HG03139 (cell line): ENCODE data around the gene PTPRM.

Experiments
- ATAC-seq: cut with Tn5 transposase; IDR thresholded peaks from one replicate; pipeline ENCODE4 v1.9.1; 2021; ENCODE audit not compliant: unreplicated experiment

PTPRM gene

GRCh38 chr18:8140841-8141501, 573.9 kb downstream of the PTPRM start:
- ATAC-seq, result no peak

- ATAC-seq, result no peak
These were observed 575.1 kb downstream of the PTPRM start for GRCh38 chr18:8142131-8142711.

DNA sequence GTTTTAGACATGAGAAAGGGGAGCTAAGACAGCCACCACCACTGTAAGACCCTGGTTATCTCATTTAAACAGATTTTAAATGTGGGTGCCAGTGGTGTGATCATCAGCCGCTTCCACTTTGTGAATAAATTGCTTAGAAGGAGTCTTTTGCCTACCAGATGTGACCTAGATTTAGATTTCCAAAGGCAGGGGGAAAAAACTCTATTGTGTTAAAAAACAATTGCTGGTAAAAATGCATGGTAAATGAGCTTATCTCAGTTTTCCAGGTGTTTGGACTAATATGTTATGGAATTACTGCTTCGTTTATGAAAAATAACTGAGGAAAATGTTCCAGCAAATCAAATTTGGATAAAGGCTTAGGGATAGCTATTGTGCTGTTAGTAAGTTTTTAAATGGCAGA, 575.8 kb downstream of the PTPRM start:
- ATAC-seq, result no peak

DNA sequence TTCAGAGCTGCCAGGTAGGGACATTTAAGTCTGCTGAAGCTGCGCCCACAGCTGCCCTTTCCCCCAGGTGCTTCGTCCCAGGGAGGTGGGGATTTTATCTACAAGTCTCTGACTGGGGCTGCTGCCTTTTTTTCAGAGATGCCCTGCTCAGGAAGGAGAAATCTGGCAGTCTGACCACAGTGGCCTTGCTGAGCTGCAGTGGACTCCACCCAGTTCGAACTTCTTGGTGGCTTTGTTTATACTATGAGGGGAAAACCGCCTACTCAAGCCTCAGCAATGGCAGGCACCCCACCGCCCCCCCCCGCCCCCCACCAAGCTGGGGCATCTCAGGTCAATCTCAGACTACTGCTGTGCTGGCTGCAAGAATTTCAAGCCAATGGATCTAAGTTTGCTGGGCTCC, 584.1 kb downstream of the PTPRM start:
- no peak for ATAC-seq

GRCh38 chr18:8153887-8154583, 586.9 kb downstream of the PTPRM start:
- ATAC-seq, result no peak

DNA sequence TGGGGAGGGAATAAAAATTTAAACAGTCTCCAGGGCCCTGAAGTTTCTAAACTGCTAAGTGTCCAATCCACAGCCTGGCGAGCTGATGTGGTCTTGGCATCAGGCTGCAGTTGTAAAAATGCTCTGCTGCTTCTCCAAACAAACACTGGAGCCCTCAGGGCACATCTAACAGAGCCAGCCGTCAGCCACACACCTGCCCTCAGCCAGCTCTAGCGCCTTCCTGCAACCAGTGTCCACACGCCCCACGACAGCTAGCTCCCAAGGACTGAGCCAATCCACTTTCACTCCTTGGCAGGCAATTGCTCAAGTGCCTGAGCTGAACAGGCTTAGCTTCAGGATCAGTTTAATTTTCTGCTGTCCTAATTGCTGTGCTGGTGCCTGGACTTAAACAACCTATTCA, 595.7 kb downstream of the PTPRM start:
- no peak for ATAC-seq

DNA sequence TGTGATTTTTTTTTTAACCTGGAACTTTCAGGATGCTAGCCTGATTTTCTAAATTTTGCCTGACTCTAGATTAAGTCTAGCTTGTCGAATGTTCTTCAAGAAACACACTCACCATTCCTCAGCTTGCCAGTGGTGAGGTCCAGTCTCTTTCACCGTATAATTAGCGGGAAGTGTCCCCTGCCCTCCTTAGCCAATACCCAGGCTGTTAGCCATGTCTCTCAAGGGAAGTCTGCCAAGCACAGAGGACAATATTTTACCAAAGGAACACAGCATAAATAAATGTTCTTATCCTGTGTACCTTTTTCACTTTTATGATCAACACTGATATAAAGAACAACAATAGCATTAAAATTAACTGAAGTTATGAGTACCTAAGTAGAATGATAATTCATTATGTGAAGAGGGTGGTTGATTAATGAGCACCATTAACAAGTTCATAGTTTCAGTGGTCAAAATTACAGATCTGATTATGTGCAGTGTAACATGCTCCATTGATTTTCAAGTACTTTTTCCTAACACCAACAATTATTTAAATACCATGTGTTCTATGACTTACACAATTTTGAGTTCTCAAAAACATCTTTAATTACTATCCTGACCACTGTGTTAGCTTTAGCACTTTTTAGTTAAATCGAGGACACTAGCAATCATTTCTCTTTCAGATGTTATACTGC, 596.3 kb downstream of the PTPRM start:
- ATAC-seq, result no peak

GRCh38 chr18:8165095-8165494, 598.0 kb downstream of the PTPRM start:
- no peak for ATAC-seq

DNA sequence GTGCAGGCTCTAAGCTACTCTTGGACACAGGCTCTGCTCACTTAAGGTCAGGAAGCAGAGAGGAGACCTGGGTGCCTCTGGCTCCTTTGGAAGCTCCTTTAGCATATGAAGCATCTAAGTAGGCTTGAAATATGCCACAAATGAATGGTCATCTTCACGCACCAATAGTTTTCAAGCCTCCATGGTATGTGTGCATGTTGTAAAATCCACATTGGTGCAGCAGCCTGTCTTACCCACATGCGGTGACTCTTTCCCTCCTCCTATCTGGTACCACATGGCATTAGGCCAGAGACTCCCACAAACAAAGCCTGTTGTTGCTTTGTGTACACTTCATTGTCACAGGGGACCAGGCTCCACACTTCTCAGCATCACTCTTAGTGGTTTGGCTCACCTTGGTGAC, 599.9 kb downstream of the PTPRM start:
- no peak for ATAC-seq

- no peak for ATAC-seq
These were observed 600.6 kb downstream of the PTPRM start for GRCh38 chr18:8167673-8168072.

DNA sequence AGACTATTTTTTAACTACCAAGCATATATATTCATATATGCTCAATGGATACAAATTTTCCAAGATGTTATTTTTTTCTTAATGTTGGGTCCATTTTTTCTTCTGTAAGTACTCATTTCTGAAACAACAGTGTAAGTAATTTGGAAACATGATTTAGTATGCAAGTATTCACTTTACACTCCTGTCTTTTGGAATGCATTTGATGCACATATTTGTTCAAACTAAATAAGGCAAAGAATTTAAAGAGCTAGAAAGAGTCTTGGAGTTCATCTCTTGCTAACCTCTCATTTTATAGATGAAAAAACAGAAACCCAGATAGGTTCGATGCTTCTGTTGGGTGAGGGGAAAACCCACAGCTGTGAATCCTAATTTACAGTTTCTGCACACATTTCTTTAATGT, 602.6 kb downstream of the PTPRM start:
- no peak for ATAC-seq

DNA sequence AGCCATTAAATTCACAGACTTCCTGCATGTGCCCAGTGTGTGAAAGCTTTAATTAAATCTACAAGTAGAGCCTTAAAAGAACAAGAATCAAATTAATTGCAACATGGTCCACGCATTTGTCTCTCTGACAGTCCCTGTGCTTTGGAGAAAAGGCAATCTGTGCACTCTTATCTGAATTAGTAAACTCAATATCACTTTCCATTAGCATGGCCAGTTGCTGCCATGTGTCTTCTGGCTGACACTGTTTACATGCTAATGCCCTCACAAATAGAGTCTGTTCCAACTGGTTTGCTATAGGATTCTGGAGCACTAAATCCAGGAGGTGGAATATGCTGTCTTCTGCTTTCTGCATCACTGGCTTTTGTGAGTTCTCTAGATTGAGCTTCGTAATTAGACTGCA, 607.7 kb downstream of the PTPRM start:
- ATAC-seq, result no peak

DNA sequence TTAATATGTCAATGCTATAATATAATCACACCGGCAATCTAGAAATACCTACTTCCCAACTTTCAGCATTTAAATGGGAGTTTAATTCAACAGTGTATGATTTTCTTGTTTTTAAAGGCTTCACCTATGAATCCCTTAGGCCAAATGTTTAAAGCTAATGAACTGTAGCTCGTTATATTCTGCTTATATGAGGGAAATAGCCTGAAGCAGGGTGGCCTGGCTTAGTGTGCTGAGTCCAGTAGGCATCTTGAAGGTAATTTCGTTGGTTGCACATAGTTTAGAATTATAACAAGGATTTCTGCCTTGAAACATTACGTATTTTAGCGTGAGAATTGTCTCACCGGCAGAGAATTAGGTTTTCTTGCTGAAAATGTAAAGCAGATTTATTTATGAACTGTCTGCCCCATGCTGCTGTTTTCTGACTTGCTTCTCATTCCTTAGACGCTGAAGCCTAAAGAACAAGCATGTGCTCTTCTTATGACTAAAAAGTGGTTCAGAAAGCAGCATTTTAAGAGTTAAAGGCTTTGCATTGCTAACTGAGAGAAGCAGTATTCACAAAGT, 608.5 kb downstream of the PTPRM start:
- ATAC-seq, result no peak

DNA sequence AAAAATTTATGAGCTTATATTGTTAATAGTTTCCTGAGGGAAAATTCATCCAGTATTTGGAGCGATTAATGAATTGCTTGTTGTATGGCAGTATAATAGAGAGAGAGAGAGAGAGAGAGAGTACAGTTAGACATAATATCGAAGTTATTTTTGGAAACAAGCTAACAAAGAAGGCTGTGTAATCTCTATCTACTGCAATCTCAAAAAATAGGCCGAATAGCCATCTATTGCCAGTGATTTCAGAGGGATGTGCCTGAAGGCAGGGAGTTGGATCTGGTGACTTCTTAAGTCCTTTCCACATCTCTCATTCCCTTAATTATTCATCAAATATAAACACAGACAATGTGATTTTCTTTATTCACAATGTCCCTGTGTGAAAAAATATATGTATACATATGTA, 609.0 kb downstream of the PTPRM start:
- ATAC-seq, result no peak

DNA sequence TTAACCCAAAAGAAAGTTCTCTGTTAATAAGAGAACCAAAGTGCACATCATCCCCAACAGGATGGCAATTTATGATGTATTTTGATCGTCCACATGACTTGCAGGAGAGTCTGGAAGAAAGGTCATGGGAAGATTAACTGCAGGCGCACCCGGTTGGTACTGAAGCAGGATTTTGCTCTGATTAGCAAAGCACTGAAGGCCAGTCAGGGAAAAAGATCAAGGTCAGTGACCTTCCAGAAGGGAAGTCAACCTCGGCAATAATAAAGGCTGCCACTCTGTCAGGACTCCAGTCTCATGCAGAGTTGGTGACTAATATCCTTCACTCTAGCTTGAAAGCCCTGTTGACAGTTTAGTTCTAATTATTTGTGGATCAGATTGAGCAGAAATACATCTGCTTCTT, 609.4 kb downstream of the PTPRM start:
- no peak for ATAC-seq

- ATAC-seq, result no peak
These were observed 610.4 kb downstream of the PTPRM start for GRCh38 chr18:8177330-8178016.

DNA sequence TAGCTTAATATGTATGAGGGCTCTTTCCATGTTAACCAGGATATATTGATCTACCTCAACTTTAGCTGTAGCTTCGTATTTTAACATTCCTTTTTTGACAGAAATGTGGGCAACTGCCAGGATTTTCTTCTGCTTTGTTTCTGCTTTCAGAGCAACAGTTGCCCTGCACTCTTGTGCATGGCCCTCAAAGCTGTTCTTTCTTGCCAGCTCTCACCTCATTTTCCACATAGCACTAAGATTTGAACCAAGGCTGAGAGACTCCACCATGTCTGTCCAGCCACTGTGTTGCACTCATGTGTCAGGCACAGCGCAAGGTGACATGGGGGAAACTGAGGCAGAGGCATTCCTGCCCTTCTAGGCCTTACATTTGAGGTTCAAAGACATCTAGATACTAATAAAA, 619.3 kb downstream of the PTPRM start:
- no peak for ATAC-seq

DNA sequence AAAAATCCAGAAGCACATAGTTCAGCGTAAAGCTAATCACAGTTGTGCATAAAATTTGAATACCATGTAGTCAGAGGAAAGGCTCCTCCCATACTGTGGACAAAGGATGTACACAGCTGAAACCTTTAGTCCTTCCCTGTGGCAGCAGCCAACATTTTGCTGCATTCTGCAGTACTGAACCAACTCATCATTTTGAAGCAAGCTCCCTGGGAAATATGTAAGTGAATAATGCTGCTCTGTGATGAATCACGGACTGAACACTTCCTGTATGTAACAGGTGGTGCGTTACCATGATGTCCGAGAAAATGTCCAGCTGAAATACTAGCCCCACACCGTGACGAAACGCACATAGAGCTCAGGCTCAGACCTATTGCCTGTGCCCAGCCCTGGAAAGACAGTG, 621.1 kb downstream of the PTPRM start:
- no peak for ATAC-seq

- ATAC-seq, result no peak
These were observed 623.9 kb downstream of the PTPRM start for GRCh38 chr18:8190980-8191379.

DNA sequence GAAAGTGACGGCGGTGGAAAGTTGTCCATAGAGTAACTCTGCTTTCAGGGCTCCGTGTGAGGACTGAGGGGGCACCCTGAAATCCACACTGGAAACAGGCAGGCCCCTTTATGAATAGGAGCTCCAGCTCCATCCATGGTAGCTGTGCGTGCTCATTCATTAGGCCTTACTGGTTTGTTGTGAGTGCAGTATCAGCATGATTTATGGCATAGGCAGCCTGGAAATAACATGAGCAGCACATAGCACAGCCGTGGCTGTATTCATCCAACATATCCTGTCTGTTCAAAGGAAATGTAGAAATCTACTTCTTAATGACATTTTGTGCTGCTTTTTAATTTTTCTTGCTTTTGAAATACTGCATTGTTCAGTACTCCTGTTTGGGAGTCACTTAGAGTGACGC, 627.3 kb downstream of the PTPRM start:
- ATAC-seq, result no peak

DNA sequence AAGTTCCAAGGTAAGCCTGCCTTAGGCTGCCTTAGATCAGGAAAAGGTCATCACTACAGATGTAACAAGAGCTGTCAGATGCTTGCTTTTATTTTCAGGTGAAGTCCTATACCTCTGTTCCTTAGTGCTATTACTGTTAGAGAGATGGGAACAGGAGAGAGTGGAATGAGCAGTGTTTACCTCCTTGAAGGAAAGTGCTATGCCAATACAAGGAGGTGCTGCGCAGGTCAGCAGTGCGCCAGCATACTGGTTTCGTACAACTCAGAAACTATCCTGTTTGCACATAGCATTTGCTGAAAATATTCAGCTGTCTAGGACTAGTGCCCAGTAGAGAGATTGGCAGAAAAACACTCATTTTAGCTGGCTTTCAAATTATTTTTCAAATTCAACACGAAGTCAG, 629.1 kb downstream of the PTPRM start:
- no peak for ATAC-seq
